Fibroblast of lung (primary cell): ENCODE results near the gene HNRNPAB. TPM values are rescaled to one million over a fixed set of nuclear protein-coding genes. Genes with fewer than 3 reads are reported as not detected.

Experiments
- DNase-seq, 2 donors: peaks; one replicate each; pipeline versions ENCODE4 v3.0.0 to v3.0.0-alpha.2; 2010; ENCODE audit warnings: low read depth in 2 of 2
- H2AFZ ChIP-seq: 2 replicates; pipeline ENCODE4 v1.5.1; 2012; ENCODE audit warnings: low read length, control low read depth, inconsistent platforms
- H3K27ac ChIP-seq: 2 replicates; pipeline ENCODE4 v1.5.1; 2011; ENCODE audit warnings: low read length, control low read depth; ENCODE audit not compliant: insufficient read depth
- H3K27me3 ChIP-seq: 2 replicates; pipeline ENCODE4 v1.5.1; 2011; ENCODE audit warnings: mild to moderate bottlenecking, low read length; ENCODE audit not compliant: control insufficient read depth, insufficient read depth
- H3K36me3 ChIP-seq: 2 replicates; pipeline ENCODE4 v1.5.1; 2011; ENCODE audit warnings: low read length; ENCODE audit not compliant: control insufficient read depth, insufficient read depth
- H3K4me1 ChIP-seq: 2 replicates; pipeline ENCODE4 v1.5.1; 2011; ENCODE audit warnings: low read length; ENCODE audit not compliant: control insufficient read depth, insufficient read depth; ENCODE audit errors: extremely low read depth
- H3K4me2 ChIP-seq: 2 replicates; pipeline ENCODE4 v1.5.1; 2011; ENCODE audit warnings: low read length, control low read depth; ENCODE audit not compliant: insufficient read depth; ENCODE audit errors: extremely low read depth
- H3K4me3 ChIP-seq, 4 experiments: fragments of 200-600 bp in 1 of 4; sonication (generic) in 1 of 4; replicated peaks in 1 of 4; 2 replicates each; pipeline ENCODE4 v1.5.1; 2011 to 2016; ENCODE audit warnings: low read length in 4 of 4, low read depth in 3 of 4, mild to moderate bottlenecking in 3 of 4, control low read depth in 2 of 4, inconsistent platforms in 1 of 4, mixed read lengths in 1 of 4; ENCODE audit not compliant: insufficient read depth in 1 of 4; ENCODE audit errors: control extremely low read depth in 1 of 4
- H3K79me2 ChIP-seq: 2 replicates; pipeline ENCODE4 v1.5.1; 2012; ENCODE audit warnings: mild to moderate bottlenecking, low read length, inconsistent platforms; ENCODE audit not compliant: control insufficient read depth, insufficient read depth
- H3K9ac ChIP-seq: 2 replicates; pipeline ENCODE4 v1.5.1; 2011; ENCODE audit warnings: mild to moderate bottlenecking, low read length, control low read depth; ENCODE audit not compliant: insufficient read depth
- H3K9me3 ChIP-seq: 2 replicates; pipeline ENCODE4 v1.5.1; 2012; ENCODE audit warnings: low read depth, low read length; ENCODE audit not compliant: control insufficient read depth, insufficient read depth
- H4K20me1 ChIP-seq: 2 replicates; pipeline ENCODE4 v1.5.1; 2011; ENCODE audit warnings: low read length; ENCODE audit not compliant: control insufficient read depth, insufficient read depth; ENCODE audit errors: extremely low read depth
- CTCF ChIP-seq, 2 donors: IDR thresholded peaks in 1 of 2; conservative IDR thresholded peaks in 1 of 2; 1 replicate in 1 of 2; 2 replicates in 1 of 2; pipeline ENCODE4 v1.5.1; 2011 to 2012; ENCODE audit warnings: low read length in 2 of 2, control low read depth in 1 of 2, inconsistent platforms in 1 of 2, low read depth in 1 of 2, mild to moderate bottlenecking in 1 of 2
- EZH2 ChIP-seq: IDR thresholded peaks from 2 replicates; pipeline ENCODE4 v1.5.1; 2012; ENCODE audit warnings: low read length, control low read depth, mild to moderate bottlenecking; ENCODE audit errors: missing control alignments
- polyA plus RNA-seq, 2 donors: library from polyadenylated mRNA; depleted of rRNA in 1 of 2; stranded (reverse) in 1 of 2; unstranded in 1 of 2; fragments of >200 nt; gene quantifications; 2 replicates each; pipeline ENCODE4 v1.2.1, GENCODE V29; 2011 to 2012; ENCODE audit warnings: missing spikeins in 1 of 2
- total RNA-seq: library from RNA; depleted of rRNA; stranded (reverse); fragments of >200 nt; gene quantifications from 2 replicates; pipeline ENCODE4 v1.2.1, GENCODE V29; 2014

HNRNPAB gene
- total and polyA plus RNA-seq, 2 donors (not counting 1 experiment from before 2014, with no cell fraction given): 23.1 to 106 TPM

GRCh38 chr5:178205749-178206047 lies 1.4 kb downstream of the HNRNPAB start:
- Histone ChIP-seq H3K9me3 (no peaks in the 10 kb centered on the region), H3K4me1 (peaks cover 19% of the 10 kb centered on the region), H3K27ac (peak overlapping the region; percentile 78), H2AFZ (no peak overlapping the region), H3K27me3 (no peaks in the 10 kb centered on the region), H3K9ac (peak overlapping the region; percentile 94), H3K4me2 (peak overlapping the region; percentile 98), H4K20me1 (peaks cover 16% of the 10 kb centered on the region), H3K79me2 (peaks cover 55% of the 10 kb centered on the region), H3K36me3 (peaks cover 35% of the 10 kb centered on the region), H3K4me3 (peak overlapping the region; percentile 52 to 99 (median 90))
- no peak for TF ChIP-seq EZH2
- no peak for TF ChIP-seq CTCF (conservative IDR thresholded peaks at IDR 0.05 in 1 of 2, IDR thresholded peaks at IDR 0.05 in 1 of 2; ENCODE audit: low read depth in 1 of 2, low read length in 2 of 2)
- no peak for DNase-seq

GRCh38 chr5:178206166-178207101 lies 2.1 kb downstream of the HNRNPAB start:
- Histone ChIP-seq H3K4me3 (peak overlapping the region; percentile 52 to 99 (median 90)), H3K27ac (peak overlapping the region; percentile 6), H3K4me1 (peaks cover 19% of the 10 kb centered on the region), H3K36me3 (peaks cover 35% of the 10 kb centered on the region), H3K79me2 (peaks cover 55% of the 10 kb centered on the region), H3K27me3 (no peaks in the 10 kb centered on the region), H3K4me2 (peak overlapping the region; percentile 98), H2AFZ (no peak overlapping the region), H3K9ac (peak overlapping the region; percentile 18), H3K9me3 (no peaks in the 10 kb centered on the region), H4K20me1 (peaks cover 16% of the 10 kb centered on the region)
- TF ChIP-seq EZH2 (no peak), CTCF (conservative IDR thresholded peaks at IDR 0.05 in 1 of 2, IDR thresholded peaks at IDR 0.05 in 1 of 2; ENCODE audit: low read depth in 1 of 2, low read length in 2 of 2) (no peak)
- peak; percentile 25 to 43 for DNase-seq

- Histone ChIP-seq H3K9me3 (no peaks in the 10 kb centered on the region), H3K9ac (no peak overlapping the region), H2AFZ (no peak overlapping the region), H3K4me3 (peak overlapping the region in 1 of 4 experiments; percentile 20), H4K20me1 (peaks cover 16% of the 10 kb centered on the region), H3K79me2 (peaks cover 55% of the 10 kb centered on the region), H3K27ac (peak overlapping the region; percentile 24), H3K4me1 (peaks cover 15% of the 10 kb centered on the region), H3K4me2 (peak overlapping the region; percentile 15), H3K36me3 (peaks cover 41% of the 10 kb centered on the region), H3K27me3 (no peaks in the 10 kb centered on the region)
- peak; percentile 52 to 84 for DNase-seq
- TF ChIP-seq CTCF (conservative IDR thresholded peaks at IDR 0.05 in 1 of 2, IDR thresholded peaks at IDR 0.05 in 1 of 2; ENCODE audit: low read depth in 1 of 2, low read length in 2 of 2) (no peak), EZH2 (no peak)
Observed at GRCh38 chr5:178207183-178207916, 3.0 kb downstream of the HNRNPAB start.
